CD4-positive, alpha-beta T cell treated with Interleukin-17A for 4 hours (primary cell): ENCODE data around the gene BAHCC1.
A peak's percentile ranks its signal among the peaks of the same experiment; 100 is the strongest.
"Not testable (repeated sequence)": the region's sequence is repeated elsewhere in the genome, so short reads cannot be mapped to it uniquely, and the experiment has no call there.

Experiments
- DNase-seq: peaks from one replicate; pipeline ENCODE4 v3.0.0-alpha.2; 2020; ENCODE audit warnings: mixed read lengths

BAHCC1 gene

GRCh38 chr17:81394921-81395599 lies at the start of gene BAHCC1:
TSS of gene BAHCC1 (plus strand) at chr17:81395457. CDS start at chr17:81399740, 4,283 bp downstream.
- peak; percentile 87 for DNase-seq

DNA sequence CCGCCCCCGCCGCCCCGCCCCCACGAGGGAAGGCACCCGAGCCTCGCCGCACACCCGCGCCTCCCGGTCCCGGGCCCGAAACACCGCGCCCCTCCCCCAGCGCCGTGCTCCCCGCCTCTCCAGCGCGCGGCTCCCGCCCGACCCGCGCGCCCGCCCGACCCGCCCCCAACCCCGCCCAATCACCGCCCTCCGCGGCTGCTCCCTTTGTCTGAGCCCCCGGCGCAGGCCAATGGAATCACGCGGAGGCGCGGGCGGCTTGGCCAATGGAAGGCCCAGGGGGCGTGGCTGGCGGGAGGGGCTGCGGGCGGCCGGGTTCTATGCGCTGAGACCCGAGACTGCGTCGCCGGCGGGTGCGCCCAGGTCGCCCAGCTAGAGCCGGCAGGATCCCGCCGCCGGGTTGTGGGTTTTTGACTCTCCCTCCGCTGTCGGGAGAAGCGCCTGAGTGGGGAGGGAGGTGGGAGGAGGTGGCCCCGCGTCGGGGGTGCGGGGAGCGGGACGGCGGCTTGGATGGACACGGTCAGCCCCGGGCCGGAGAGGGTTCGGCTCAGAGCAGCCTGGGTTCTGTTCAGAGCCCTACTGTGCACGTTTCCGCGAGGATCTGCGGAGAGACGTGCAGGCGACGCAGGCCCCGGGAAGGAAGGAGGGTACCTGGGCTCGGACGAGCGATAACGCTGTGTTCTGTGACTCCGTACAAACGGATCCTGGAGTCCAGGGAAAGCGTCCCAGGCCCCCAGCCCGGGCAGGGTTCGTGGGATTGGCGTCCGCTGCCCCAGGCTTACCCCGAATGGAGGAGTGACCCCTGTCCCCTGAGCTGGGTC lies 49.0 kb upstream of the BAHCC1 start:
- peak; percentile 98 for DNase-seq

DNA sequence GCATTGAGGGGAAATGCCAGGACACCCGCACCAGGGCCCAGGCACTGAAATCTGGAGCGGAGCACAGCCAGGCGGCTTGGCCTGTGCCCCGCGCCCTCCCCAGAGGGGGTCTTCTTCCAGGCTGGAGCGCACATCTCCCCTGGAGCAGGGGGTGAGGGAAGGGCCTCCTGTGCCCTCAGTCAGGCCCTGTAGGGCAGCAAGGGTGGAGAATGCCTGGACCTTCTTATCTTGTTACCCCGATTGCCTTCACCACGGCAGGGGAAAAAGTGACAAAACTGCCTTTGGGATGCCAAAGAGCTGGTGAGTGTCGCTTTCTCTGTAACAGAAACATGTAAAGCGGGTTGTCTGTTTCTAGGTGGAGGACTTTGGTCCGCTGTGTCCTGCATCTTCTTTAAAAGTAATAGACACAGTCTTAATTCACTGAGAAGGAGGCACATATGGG lies 48.3 kb upstream of the BAHCC1 start:
- DNase-seq, result no peak

GRCh38 chr17:81347437-81347836 lies 47.8 kb upstream of the BAHCC1 start:
- no peak for DNase-seq

DNA sequence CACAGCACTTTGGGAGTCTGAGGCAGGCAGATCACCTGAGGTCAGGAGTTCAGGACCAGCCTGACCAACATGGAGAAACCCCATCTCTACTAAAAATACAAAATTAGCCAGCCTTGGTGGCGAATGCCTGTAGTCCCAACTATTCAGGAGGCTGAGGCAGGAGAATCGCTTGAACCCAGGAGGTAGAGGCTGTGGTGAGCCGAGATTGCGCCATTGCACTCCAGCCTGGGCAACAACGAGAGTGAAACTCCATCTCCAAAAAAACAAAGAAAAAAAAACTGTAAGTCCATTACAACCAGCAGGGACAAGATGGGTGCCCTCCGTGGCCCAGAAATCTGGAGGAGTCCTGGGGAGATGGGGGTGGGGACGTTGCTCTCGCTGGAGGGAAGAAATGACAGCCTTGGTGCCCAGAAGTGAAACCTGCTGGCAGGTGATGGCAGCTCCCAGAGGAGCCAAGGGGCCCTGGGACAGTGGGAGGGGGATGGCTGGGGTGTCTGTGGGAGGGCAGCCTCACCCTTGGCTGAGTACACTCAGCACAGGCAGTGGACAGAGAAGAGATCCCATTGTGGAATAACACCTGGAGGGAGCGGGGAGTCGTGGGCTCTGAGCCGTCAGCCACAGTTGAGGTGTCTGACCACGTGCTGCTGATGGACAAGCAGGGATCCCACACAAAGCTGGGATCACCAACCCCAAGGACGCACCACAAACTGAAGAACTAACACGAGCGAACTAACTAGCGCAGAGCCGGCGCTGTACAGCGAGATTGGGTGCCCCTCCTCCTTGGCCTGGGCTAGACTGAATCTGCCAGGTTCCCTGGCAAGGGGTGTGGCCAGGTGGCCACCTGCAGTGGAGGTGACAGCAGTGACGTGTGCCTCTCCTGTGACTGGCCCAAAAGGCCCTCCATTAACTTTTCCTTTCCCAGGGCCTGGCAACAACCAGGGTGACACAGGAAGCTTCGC lies 46.9 kb upstream of the BAHCC1 start:
- no peak for DNase-seq

DNA sequence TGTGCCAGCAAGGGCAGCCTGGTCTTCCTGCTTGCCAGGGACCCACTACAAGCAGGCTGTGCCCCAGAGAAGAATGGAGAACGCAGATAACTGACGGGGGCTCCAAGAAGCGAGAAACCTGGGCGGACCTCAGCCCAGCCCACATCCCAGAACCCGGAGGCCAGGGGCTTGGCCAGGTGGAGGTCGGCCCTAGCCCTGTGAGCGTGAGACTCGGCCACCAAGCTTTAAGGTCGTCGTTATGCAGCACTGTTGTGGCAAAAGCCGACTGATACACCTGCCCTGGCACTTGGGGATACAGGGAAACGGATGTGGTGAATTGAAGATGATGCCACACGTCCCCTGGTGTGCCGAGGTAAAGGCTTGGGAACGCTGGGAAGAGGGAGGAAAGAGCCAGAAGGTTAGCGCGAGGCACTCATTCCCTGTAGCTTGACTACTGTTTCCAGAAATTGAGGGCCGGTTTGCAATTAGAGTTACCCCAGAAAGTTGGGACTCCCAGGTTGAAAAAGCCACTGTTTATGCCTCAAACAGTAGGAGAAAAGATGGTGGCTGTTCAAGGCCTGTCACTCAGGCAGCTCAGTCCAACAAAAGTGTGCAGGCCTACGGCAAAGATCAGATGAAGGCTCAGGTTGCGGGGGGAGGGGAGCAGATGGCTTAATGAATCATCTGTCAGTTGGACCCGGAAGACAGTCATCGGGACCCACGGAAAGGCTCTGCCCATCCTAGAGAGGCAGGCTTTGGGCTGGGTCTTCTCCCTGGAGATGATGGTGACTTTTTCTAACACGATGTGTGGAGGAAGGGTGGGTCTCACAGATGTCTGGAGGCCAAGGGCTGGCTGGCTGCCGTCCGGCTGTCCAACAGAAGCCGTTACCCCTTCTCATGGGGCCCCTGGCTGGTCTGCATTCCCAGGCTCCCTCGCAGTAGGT lies 45.6 kb upstream of the BAHCC1 start:
- no peak for DNase-seq

DNA sequence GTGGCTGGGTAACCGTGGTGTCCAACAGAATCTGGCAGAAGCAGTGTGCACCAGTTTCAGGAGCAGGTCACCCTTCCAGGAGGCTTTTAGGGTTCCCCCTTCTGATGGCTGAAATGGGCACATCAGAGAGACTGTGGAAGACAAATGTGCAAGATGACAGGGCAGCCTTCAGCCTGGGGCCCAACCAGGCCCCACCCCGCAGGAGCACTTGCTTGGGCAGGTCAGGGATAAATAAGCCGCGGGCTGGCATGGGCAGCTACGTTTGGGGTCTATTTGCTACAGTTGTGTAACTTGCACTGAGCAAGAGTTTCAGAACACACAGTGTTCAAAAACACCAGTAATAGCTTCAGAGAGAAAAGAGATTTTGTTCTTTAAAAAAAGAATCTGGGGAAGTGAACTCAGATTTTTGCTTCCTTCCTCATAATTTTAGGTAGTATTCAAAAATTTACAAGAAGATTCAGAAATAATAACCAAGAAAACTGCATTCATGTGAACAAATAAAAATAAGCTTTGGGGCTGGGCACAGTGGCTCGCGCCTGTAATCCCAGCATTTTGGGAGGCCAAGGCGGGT lies 44.9 kb upstream of the BAHCC1 start:
- no peak for DNase-seq

DNA sequence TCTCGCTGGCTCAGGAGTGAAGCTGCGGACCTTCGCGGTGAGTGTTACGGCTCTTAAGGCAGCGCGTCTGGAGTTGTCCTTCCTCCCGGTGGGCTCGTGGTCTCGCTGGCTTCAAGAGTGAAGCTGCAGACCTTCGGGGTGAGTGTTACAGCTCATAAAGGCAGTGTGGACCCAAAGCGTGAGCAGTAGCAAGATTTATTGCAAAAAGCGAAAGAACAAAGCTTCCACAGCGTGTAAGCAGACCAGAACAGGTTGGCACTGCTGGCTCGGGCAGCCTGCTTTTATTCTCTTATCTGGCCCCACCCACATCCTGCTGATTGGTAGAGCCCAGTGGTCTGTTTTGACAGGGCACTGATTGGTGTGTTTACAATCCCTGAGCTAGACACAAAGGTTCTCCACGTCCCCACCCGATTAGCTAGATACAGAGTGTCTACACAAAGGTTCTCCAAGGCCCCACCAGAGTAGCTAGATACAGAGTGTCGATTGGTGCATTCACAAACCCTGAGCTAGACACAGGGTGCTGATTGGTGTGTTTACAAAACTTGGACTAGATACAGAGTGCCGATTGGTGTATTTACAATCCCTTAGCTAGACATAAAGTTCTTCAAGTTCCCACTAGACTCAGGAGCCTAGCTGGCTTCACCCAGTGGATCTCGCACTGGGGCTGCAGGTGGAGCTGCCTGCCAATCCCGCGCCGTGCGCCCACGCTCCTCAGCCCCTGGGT lies 43.8 kb upstream of the BAHCC1 start:
- not testable (repeated sequence) for DNase-seq

- not testable (repeated sequence) for DNase-seq
Measured at GRCh38 chr17:81352056-81352455, 43.2 kb upstream of the BAHCC1 start.

DNA sequence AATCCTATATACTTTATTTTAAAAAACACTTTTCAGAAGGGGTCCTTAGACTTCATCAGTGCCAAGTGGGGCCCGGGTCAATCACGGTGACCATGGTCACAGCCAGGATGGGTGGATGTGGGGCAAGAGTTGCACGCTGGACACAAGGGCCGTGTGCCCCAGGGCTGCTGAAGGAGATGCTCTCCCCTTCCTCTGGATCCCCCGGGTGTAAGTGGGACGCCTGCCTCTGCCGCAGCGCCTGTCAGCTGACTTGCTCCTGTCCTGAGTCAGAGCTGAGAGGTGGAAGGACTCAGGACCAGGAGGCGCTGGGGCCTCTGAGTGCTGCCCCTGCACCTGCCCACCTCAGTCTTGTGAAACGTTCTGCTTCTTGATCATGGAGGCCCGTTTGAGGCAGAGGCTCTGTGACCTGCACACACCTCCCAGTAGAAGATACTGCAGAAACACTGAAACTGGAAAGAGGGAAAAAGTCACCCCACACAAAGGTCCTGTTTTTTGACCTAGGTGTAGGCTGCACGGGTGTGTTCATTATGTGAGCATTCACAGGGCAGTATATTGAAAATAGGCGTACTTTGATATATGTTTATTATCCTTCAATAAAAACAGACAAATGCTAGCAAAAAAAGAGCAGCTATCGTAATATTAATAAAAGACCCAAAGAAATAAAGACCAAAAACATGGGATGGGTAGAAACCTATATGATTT lies 40.9 kb upstream of the BAHCC1 start:
- DNase-seq, result no peak

DNA sequence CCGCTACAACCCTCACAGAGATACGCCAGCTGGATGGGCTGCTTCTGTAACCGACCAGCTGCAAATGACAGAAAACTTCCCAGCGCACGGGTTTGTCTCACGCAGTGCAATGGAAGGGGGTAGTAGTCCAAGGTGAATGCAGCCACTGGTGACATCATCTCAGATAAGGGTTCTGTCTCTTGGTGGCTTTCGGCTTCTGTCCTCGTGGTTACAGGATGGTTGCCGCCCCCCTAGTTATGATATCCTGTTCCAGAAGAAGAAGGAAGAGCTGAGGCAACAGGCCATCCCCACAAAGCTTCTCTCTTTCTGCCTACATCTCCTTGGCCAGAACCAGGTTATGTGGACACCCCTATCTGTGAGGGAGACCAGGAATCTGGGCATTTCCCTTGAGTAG lies 40.3 kb upstream of the BAHCC1 start:
- no peak for DNase-seq

DNA sequence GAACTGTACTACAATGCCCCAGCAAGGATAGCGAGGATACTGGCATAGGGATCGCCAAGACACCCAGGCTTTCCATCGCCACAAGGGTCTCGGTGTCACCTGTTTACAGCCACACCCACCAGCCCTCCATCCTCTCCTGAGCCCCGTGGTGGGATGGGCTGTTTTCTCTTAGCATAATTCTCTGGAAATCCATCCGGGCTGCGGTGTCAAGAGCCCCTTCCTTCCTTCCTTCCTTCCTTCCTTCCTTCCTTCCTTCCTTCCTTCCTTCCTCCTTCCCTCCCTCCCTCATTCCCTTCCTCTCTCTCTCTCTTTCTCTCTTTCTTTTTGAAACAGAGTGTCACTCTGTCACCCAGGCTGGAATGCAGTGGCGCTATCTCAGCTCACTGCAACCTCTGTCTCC lies 36.0 kb upstream of the BAHCC1 start:
- DNase-seq, result no peak

GRCh38 chr17:81362001-81362400 lies 33.3 kb upstream of the BAHCC1 start:
- DNase-seq, result not testable (repeated sequence)

- no peak for DNase-seq
Measured at GRCh38 chr17:81364278-81365147, 30.7 kb upstream of the BAHCC1 start.

- peak; percentile 31 for DNase-seq
Measured at GRCh38 chr17:81365148-81365600, 30.1 kb upstream of the BAHCC1 start.

DNA sequence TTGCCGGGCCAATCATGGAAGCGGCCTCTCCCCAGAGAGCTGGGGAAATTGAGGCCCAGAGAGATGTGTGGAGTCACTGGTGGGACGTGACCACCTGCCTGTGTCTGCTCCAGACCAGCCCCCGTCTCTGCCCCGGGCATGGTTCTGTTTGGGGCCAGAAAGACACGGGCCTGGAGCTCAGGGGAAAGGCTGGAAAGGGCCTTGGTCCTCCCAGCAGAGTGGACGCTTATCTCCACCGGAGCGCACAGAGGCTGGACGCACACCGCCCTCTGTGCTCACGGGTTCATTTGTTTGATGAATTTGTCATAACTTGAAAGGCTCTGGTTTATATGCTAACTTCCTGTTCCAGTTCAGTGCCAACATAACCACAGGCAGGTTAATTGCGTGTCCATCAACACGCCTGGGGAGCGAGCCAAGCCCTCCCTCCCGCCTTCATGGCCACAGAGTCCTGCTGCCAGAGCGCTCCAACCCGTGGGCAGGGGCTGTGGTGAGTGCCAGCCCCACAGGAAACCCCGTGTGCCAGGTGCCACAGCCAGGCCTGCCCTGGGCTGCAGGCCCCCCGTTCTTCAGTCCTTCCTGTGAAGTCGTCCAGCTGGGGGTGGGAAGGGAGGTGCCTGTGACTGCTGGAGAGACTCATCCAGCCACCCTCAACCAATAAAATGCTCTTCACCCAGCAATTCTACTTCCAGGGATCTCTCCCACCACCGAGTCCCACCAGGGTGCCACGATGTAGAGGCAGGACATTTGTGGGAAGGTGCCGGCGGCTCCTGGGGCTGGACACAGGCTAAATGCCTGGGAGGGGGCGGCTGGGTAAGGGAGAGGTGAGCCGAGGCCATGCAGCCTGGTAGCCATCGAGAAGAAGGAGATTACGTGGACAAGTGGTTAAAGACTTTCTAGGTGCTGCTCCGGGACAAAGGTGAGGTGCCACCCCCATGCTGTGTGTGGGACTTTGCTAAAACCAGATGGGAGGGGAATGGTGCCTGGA lies 29.4 kb upstream of the BAHCC1 start:
- DNase-seq, result peak; percentile 31

DNA sequence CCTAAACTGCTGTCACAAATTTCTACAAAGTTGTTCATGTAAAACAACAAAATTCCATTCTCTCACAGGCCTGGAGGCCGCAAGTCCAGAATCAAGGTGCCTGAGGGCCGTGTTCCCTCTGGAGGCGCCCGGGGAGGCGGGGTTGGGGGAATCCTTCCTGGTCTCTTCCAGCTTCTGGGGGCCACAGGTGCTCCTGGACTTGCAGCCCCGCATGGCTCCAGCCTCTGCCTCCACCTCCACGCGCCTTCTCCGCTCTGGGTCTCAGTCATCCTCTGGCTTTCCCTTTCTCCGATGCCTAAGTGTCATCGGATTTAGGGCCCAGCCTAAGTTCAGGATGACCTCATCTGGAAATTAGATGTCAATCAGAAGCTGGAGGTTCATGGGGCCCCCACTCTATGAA lies 28.6 kb upstream of the BAHCC1 start:
- DNase-seq, result no peak

GRCh38 chr17:81367171-81367570 lies 28.1 kb upstream of the BAHCC1 start:
- DNase-seq, result no peak
